ENCODE data around the gene TMEM114.

Gene TMEM114

GRCh38 chr16:8611886-8612600, 21.7 kb upstream of the TMEM114 start:
- DNase-seq (ENCODE audit: low read depth in 1 of 2, low spot score in 1 of 2) = no peak

- DNase-seq (ENCODE audit: low read depth in 1 of 2, low spot score in 1 of 2) = no peak
Observed at GRCh38 chr16:8611122-8611521, 20.8 kb upstream of the TMEM114 start.

- DNase-seq (ENCODE audit: low read depth in 1 of 2, low spot score in 1 of 2) = no peak
Observed at GRCh38 chr16:8607214-8607613, 16.9 kb upstream of the TMEM114 start.

GRCh38 chr16:8605554-8605953, 15.2 kb upstream of the TMEM114 start:
- DNase-seq (ENCODE audit: low read depth in 1 of 2, low spot score in 1 of 2) = no peak

GRCh38 chr16:8600144-8600775, 9.9 kb upstream of the TMEM114 start:
- DNase-seq (ENCODE audit: low read depth in 1 of 2, low spot score in 1 of 2) = no peak

GRCh38 chr16:8596581-8596980, 6.3 kb upstream of the TMEM114 start:
- no peak for DNase-seq (ENCODE audit: low read depth in 1 of 2, low spot score in 1 of 2)

- no peak for DNase-seq (ENCODE audit: low read depth in 1 of 2, low spot score in 1 of 2)
Observed at GRCh38 chr16:8595783-8596182, 5.5 kb upstream of the TMEM114 start.

GRCh38 chr16:8594149-8594666, 3.9 kb upstream of the TMEM114 start:
- DNase-seq (ENCODE audit: low read depth in 1 of 2, low spot score in 1 of 2) = no peak

GRCh38 chr16:8591451-8591850, 1.1 kb upstream of the TMEM114 start:
- DNase-seq (ENCODE audit: low read depth in 1 of 2, low spot score in 1 of 2) = no peak

- no peak for DNase-seq (ENCODE audit: low read depth in 1 of 2, low spot score in 1 of 2)
Observed at GRCh38 chr16:8590811-8591210, 500 bp upstream of the TMEM114 start.

GRCh38 chr16:8589057-8589899, 1.0 kb downstream of the TMEM114 start:
- DNase-seq (ENCODE audit: low read depth in 1 of 2, low spot score in 1 of 2) = no peak

GRCh38 chr16:8588682-8589056, 1.6 kb downstream of the TMEM114 start:
- DNase-seq (ENCODE audit: low read depth in 1 of 2, low spot score in 1 of 2) = no peak

GRCh38 chr16:8587065-8587464, 3.2 kb downstream of the TMEM114 start:
- DNase-seq (ENCODE audit: low read depth in 1 of 2, low spot score in 1 of 2) = no peak

- DNase-seq (ENCODE audit: low read depth in 1 of 2, low spot score in 1 of 2) = no peak
Observed at GRCh38 chr16:8585857-8586256, 4.5 kb downstream of the TMEM114 start.

GRCh38 chr16:8585041-8585440, 5.3 kb downstream of the TMEM114 start:
- DNase-seq (ENCODE audit: low read depth in 1 of 2, low spot score in 1 of 2) = no peak

GRCh38 chr16:8583732-8584131, 6.6 kb downstream of the TMEM114 start:
- DNase-seq (ENCODE audit: low read depth in 1 of 2, low spot score in 1 of 2) = no peak

GRCh38 chr16:8583199-8583598, 7.1 kb downstream of the TMEM114 start:
- DNase-seq (ENCODE audit: low read depth in 1 of 2, low spot score in 1 of 2) = no peak

GRCh38 chr16:8581831-8582580, 8.3 kb downstream of the TMEM114 start:
- no peak for DNase-seq (ENCODE audit: low read depth in 1 of 2, low spot score in 1 of 2)

- DNase-seq (ENCODE audit: low read depth in 1 of 2, low spot score in 1 of 2) = no peak
Observed at GRCh38 chr16:8579559-8579958, 10.8 kb downstream of the TMEM114 start.

- no peak for DNase-seq (ENCODE audit: low read depth in 1 of 2, low spot score in 1 of 2)
Observed at GRCh38 chr16:8577678-8578304, 12.5 kb downstream of the TMEM114 start.

All from activated CD4-positive, alpha-beta T cell treated with anti-CD3 and anti-CD28 coated beads, Interleukin-2, amount 50 U/mL, for 24 hours (primary cell).